Mesodermal cell (in vitro differentiated cells): ENCODE results near the gene NDUFA6.
"Not testable (repeated sequence)": the region's sequence is repeated elsewhere in the genome, so short reads cannot be mapped to it uniquely, and the experiment has no call there.

Experiments used
- H3K27ac ChIP-seq: 2 replicates; pipeline ENCODE4 v1.7.0; 2013; ENCODE audit warnings: mild to moderate bottlenecking, low read depth, low read length, moderate library complexity; ENCODE audit not compliant: severe bottlenecking
- H3K36me3 ChIP-seq: 2 replicates; pipeline ENCODE4 v1.7.1; 2013; ENCODE audit warnings: mild to moderate bottlenecking, low read length, moderate library complexity; ENCODE audit not compliant: control insufficient read depth, insufficient read depth
- H3K4me1 ChIP-seq: one replicate; pipeline ENCODE4 v1.7.1; 2013; ENCODE audit warnings: mild to moderate bottlenecking, low read length; ENCODE audit not compliant: insufficient read depth, control insufficient read depth, poor library complexity, severe bottlenecking
- H3K4me3 ChIP-seq: 2 replicates; pipeline ENCODE4 v1.7.0; 2013; ENCODE audit warnings: low read length, control low read depth, mild to moderate bottlenecking; ENCODE audit not compliant: insufficient read depth, poor library complexity, severe bottlenecking; ENCODE audit errors: extremely low read depth
- H3K9me3 ChIP-seq: 2 replicates; pipeline ENCODE4 v1.7.1; 2013; ENCODE audit warnings: mild to moderate bottlenecking, low read length, moderate library complexity; ENCODE audit not compliant: control insufficient read depth
- WGBS, 2 experiments: methylation state at CpG; one replicate each; pipeline ENCODE4 v1.1.5; 2013; ENCODE audit warnings: missing lambda C conversion rate in 2 of 2; ENCODE audit not compliant: insufficient coverage in 2 of 2; 5-methylcytosine and 5-hydroxymethylcytosine counted together

Gene NDUFA6

DNA sequence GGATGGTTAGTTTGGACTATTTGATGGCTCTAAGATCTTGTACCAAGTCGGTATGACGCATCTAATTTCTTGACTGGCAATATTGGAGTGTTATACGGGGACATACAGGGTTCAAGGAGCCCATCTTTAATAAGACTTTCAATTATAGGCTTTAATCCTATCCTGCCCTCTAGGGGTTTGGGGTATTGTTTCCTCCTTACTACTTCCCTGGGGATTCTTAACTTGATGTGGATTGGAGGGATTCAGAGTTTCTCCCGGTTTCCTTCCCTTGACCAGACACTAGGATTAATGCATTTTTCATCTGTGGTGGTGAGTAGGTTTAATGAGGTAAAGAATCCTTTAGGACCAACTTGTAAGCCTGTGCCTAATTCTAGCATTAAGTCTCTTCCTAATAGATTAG lies 21.2 kb upstream of the NDUFA6 start:
- H3K36me3 ChIP-seq = peaks cover 3% of the 10 kb centered on the region
- no peaks in the 10 kb centered on the region for H3K4me1 ChIP-seq
- WGBS, 2 experiments = 77% methylated on average over 2 of the region's 4 CpGs; no CpG with 5 or more reads in 1 of the 2 experiments
- no peak overlapping the region for H3K4me3 ChIP-seq
- H3K27ac ChIP-seq = no peak overlapping the region
- peaks cover 21% of the 10 kb centered on the region for H3K9me3 ChIP-seq

DNA sequence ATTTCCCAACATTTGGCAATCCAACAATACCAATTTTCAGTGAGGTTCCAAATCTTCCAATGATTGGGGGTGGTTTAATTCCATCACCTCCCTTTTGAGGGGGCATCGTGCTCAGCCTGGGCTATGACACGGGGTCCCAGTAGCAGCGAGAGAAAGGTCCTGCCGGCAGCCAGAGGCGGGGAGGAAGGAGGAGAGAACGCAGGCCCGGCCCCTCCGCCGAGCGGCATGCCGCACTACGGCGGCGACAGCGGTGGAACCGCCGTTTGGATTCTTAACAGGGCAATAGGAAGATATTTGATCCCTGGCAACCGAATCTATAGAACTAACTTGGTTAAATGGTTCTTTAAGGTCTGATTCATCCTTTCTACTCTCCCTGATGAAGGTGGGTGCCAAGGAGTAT lies 18.3 kb upstream of the NDUFA6 start:
- peaks cover 20% of the 10 kb centered on the region for H3K9me3 ChIP-seq
- no peaks in the 10 kb centered on the region for H3K4me1 ChIP-seq
- no peaks in the 10 kb centered on the region for H3K36me3 ChIP-seq
- H3K27ac ChIP-seq = no peak overlapping the region
- no peak overlapping the region for H3K4me3 ChIP-seq
- WGBS, 2 experiments = 92 to 94% methylated on average over 17 of the region's 18 CpGs

DNA sequence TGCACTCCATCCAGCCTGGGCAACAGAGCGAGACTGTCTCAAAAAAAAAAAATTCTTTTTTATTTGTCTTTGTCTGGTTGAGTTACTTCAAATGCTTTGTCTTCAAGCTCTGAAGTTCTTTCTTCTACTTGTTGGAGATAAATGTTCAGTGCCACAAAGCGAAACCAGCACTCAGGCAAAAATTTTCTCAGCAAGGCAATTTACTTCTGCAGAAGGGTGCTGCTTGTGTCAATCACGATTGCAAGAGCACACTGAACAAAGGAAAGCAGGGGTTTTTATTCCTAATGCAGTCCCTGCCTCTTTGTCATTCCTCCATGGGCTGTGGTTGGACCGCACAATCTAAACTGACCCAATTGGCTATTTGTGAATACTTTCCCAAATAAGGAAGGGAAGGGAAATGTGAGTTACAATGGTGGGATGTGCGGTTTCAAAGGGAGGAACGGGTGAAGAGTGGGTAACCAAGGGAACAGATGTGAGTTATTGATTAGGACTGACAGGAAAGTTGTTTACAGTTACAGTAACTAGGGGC lies 13.8 kb upstream of the NDUFA6 start:
- H3K4me3 ChIP-seq, H3K36me3 ChIP-seq, H3K4me1 ChIP-seq, H3K27ac ChIP-seq: not testable (repeated sequence)
- H3K9me3 ChIP-seq = peaks cover 29% of the 10 kb centered on the region
- WGBS, 2 experiments = 92 to 98% methylated on average over 4 to 5 of the region's 6 CpGs

DNA sequence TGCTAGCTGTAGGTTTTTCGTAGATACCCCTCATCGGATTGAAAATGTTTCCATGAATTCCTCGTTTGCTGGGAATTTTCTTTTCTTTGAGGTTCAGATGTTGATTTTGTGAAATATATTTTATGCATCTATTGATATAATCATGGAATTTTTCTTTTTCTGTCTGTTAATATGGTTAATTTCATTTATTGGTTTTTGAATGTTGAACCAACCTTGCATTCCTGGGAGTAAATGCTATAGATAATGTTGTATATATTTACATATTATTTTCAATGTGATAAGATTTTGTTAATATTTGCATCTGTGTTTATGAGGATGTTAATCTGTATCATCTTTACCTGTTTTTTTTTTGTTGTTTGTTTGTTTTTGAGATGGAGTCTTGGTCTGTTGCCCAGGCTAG lies 10.6 kb upstream of the NDUFA6 start:
- WGBS, 2 experiments = no CpG with 5 or more reads among the region's 3 CpGs
- no peak overlapping the region for H3K27ac ChIP-seq
- H3K9me3 ChIP-seq = peaks cover 29% of the 10 kb centered on the region
- H3K36me3 ChIP-seq = no peaks in the 10 kb centered on the region
- no peaks in the 10 kb centered on the region for H3K4me1 ChIP-seq
- H3K4me3 ChIP-seq = no peak overlapping the region

DNA sequence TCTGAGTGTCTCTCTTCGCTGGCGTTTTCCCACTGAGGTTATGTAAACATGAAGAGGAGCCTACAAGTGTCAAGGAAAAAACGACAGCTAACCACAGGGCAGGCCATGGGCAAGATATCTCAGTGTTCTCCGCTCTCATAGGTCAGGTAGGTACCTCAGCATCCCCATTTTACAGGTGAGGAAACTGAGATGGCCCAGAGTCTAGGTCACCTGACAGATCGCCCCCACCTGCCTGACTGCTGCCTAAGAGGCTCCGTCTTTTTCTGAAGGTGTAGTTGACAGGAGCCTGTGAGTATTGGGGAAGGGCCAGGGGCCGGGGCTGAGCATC lies 847 bp upstream of the NDUFA6 start:
- Histone ChIP-seq H3K4me3 (peak overlapping the region; percentile 90), H3K27ac (peak overlapping the region; percentile 79), H3K36me3 (peaks cover 24% of the 10 kb centered on the region), H3K4me1 (no peaks in the 10 kb centered on the region), H3K9me3 (peaks cover 13% of the 10 kb centered on the region)
- WGBS, 2 experiments = 37 to 39% methylated on average over 3 to 5 of the region's 7 CpGs

DNA sequence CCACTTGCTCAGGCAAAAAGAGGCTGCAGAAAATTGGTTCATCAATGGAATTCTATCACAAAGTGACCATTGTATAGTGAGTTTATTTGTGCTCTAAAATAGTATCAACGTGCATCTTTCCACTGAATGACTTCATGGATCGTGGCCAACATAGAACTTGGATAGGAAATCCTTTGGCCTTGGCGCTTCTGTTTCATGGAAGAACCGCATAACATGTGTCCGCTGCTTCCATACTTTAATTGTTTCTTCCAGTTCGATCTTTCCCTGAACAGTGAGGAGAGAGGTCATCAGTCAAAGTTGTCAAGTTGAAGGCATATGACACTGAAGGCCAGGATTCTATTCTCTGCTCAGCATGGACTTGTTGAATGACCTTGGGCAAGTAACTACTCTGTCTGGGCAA lies 4.5 kb downstream of the NDUFA6 start:
- WGBS, 2 experiments = 98 to 99% methylated on average over 5 to 6 of the region's 6 CpGs
- no peak overlapping the region for H3K27ac ChIP-seq
- H3K4me3 ChIP-seq = no peak overlapping the region
- H3K9me3 ChIP-seq = peaks cover 13% of the 10 kb centered on the region
- H3K36me3 ChIP-seq = peaks cover 73% of the 10 kb centered on the region
- no peaks in the 10 kb centered on the region for H3K4me1 ChIP-seq

DNA sequence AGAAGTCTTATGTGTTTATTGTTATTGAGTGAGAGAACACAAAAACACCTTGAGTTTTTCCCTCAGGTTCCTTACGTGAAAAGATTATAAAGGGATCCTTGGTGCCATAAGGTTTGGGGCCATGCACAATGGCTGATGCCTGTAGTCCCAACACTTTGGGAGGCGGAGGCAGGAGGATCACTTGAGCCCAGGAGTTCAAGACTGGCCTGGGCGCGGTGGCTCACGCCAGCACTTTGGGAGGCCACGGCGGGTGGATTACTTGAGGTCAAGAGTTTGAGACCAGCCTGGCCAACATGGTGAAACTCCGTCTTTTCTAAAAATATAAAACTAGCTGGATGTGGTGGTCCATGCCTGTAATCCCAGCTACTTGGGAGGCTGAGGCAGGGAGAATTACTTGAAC lies 5.7 kb downstream of the NDUFA6 start:
- Histone ChIP-seq H3K9me3 (peaks cover 13% of the 10 kb centered on the region), H3K36me3 (peaks cover 73% of the 10 kb centered on the region), H3K27ac (no peak overlapping the region), H3K4me3 (no peak overlapping the region), H3K4me1 (no peaks in the 10 kb centered on the region)
- WGBS, 2 experiments = 96 to 97% methylated on average over 8 of the region's 8 CpGs

DNA sequence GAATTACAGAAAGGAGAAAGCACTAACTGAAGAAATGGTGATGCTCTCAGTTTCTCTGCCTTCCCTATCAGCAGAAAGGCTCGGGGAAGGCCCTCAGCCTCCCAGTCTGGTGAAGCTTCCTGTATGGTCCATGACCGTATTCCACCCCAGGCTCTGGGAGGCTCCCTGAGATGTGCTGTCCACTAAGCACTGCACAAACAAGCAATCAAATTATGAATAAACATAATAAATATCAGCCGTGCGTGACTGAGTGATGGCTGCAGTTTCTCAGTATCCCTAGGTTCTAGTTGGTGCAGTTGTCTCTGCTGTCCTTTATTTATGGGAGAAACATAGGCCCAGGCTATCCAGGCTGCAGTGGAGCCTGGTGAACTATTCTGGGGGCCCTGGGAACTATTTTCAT lies 7.5 kb downstream of the NDUFA6 start:
- 90% methylated on average over 1 of the region's 4 CpGs; no CpG with 5 or more reads in 1 of the 2 experiments for WGBS, 2 experiments
- Histone ChIP-seq H3K9me3 (no peaks in the 10 kb centered on the region), H3K27ac (no peak overlapping the region), H3K4me3 (no peak overlapping the region), H3K4me1 (peaks cover 3% of the 10 kb centered on the region), H3K36me3 (peaks cover 61% of the 10 kb centered on the region)

DNA sequence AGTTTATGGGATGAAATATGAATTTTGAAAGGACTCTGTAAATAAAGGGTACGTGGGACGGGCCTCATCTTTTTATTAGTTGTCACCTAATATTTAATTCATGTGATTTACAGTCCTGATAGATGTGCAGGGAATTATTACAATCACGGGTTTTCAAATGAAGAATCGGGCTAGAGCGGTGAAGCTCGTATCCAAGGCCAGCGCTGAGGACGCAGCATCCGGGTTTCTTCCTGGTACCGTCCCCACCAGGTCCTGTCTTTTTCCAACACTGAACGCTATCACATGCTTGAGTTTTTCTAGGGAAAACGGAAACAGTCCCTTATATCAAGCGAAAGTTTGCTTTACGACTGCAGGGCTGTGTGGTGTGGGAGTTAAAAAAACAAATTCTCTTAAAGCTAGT lies 10.3 kb downstream of the NDUFA6 start:
- H3K36me3 ChIP-seq = peaks cover 37% of the 10 kb centered on the region
- H3K27ac ChIP-seq = peak overlapping the region; percentile 95
- WGBS, 2 experiments = 37 to 47% methylated on average over 9 to 10 of the region's 14 CpGs
- no peaks in the 10 kb centered on the region for H3K9me3 ChIP-seq
- H3K4me3 ChIP-seq = peak overlapping the region; percentile 64
- peaks cover 3% of the 10 kb centered on the region for H3K4me1 ChIP-seq

DNA sequence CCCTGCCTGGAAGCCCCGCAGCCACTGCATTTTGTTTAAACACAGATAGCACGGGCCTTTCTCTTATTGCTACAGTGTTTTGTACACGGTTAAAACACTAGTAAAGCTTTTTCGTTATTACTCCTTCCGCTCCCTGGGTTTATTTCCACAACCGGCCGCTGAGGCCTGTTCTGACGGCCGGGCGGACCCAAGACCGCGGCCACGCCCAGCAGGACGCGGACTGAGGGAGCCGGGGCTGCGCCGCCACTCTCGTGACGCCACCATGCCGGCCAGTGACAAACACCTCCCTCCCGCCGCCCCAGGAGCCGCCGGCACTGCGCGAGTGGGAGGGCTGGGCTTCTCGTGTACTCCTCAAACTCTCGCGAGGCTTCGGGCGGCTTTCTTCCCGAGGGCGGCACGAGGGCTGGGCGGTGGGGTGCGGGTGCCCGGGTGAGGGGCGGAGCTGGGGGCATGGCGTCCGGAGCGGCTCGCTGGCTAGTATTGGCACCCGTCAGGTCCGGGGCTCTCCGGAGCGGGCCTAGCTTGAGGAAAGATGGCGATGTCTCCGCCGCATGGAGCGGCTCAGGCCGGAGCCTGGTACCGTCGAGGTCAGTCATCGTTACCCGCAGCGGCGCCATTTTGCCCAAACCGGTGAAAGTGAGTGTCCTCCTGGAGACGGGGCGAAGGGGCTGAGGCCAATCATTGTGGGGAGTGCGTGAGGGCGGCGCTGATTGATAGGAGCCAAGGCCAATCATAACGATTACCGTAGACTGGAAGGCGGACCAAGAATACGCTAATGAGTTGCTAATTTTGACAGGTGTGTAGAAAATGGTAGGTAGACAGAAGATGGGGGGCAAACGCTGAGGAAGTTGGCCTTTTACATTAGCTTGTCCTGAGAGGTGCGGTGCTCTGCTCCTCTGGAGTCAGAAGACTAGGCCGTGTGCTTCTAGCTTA lies 11.0 kb downstream of the NDUFA6 start, which contains the start of gene SMDT1:
TSS of gene SMDT1 (plus strand) at position 382 of the 933 bp plus-strand sequence. CDS start at position 451, 69 bp downstream.
- H3K36me3 ChIP-seq = peaks cover 30% of the 10 kb centered on the region
- peak within 1 kb of the TSS; percentile 64 for H3K4me3 ChIP-seq
- peak within 1 kb of the TSS; percentile 95 for H3K27ac ChIP-seq
- H3K9me3 ChIP-seq = no peaks in the 10 kb centered on the region
- H3K4me1 ChIP-seq = peaks cover 3% of the 10 kb centered on the region
- WGBS, 2 experiments = 3 to 8% methylated on average over 51 to 58 of the region's 71 CpGs
